ENCODE data around the gene FAM107B. TPM values are rescaled to one million over a fixed set of nuclear protein-coding genes. Genes with fewer than 3 reads are reported as not detected.

The FAM107B gene
- total and polyA plus RNA-seq, 11 donors: 1.9 to 27.6 (median 4.9) TPM

- H3K4me3 ChIP-seq: no peak overlapping the region
- H3K27ac ChIP-seq: no peak overlapping the region
- DNase-seq: peak in 1 of 5 donors; percentile 30
- H3K27me3 ChIP-seq: no peaks in the 10 kb centered on the region
- peaks cover 0 to 16% (median 0%) of the 10 kb centered on the region in 12 donors for H3K4me1 ChIP-seq
- TF ChIP-seq CTCF (IDR thresholded peaks at IDR 0.05): no peak
- no peak for TF ChIP-seq POLR2A (IDR thresholded peaks at IDR 0.05)
- WGBS, 4 donors: 0 to 54% (median 22%) methylated on average over 1 of the region's 1 CpG
- no peaks in the 10 kb centered on the region for H3K36me3 ChIP-seq
- H3K9me3 ChIP-seq: no peaks in the 10 kb centered on the region
- intact Hi-C loops (cut with DNase I): no loop called here
- ATAC-seq: peak in 1 of 4 donors; percentile 31
Measured at GRCh38 chr10:14700546-14700945, 74.2 kb downstream of the FAM107B start.

- Histone ChIP-seq H3K4me1 (peaks cover 0 to 16% (median 0%) of the 10 kb centered on the region in 12 donors), H3K27ac (no peak overlapping the region), H3K9me3 (no peaks in the 10 kb centered on the region), H3K27me3 (no peaks in the 10 kb centered on the region), H3K4me3 (no peak overlapping the region), H3K36me3 (no peaks in the 10 kb centered on the region)
- DNase-seq (no peak), ATAC-seq (no peak)
- TF ChIP-seq CTCF (IDR thresholded peaks at IDR 0.05) (no peak), POLR2A (IDR thresholded peaks at IDR 0.05) (no peak)
- intact Hi-C loops (cut with DNase I): no loop called here
- WGBS, 4 donors: 94 to 99% (median 97%) methylated on average over 4 of the region's 4 CpGs
Measured at GRCh38 chr10:14699482-14699881, 75.2 kb downstream of the FAM107B start.

GRCh38 chr10:14698829-14699170 lies 75.9 kb downstream of the FAM107B start:
- 51 to 73% (median 59%) methylated on average over 3 of the region's 3 CpGs for WGBS, 4 donors
- H3K4me3 ChIP-seq: no peak overlapping the region
- no peak overlapping the region for H3K27ac ChIP-seq
- no peak for TF ChIP-seq POLR2A (IDR thresholded peaks at IDR 0.05)
- no peak for TF ChIP-seq CTCF (IDR thresholded peaks at IDR 0.05)
- H3K9me3 ChIP-seq: no peaks in the 10 kb centered on the region
- no peaks in the 10 kb centered on the region for H3K27me3 ChIP-seq
- intact Hi-C loops (cut with DNase I): no loop called here
- H3K36me3 ChIP-seq: no peaks in the 10 kb centered on the region
- H3K4me1 ChIP-seq: peaks cover 0 to 16% (median 0%) of the 10 kb centered on the region in 12 donors
- ATAC-seq (no peak), DNase-seq (no peak)

GRCh38 chr10:14698111-14698828 lies 76.4 kb downstream of the FAM107B start:
- Histone ChIP-seq H3K4me1 (peaks cover 0 to 16% (median 0%) of the 10 kb centered on the region in 12 donors), H3K36me3 (no peaks in the 10 kb centered on the region), H3K4me3 (no peak overlapping the region), H3K27ac (no peak overlapping the region), H3K9me3 (no peaks in the 10 kb centered on the region), H3K27me3 (no peaks in the 10 kb centered on the region)
- DNase-seq (no peak), ATAC-seq (no peak)
- TF ChIP-seq POLR2A (IDR thresholded peaks at IDR 0.05) (no peak), CTCF (IDR thresholded peaks at IDR 0.05) (no peak)
- 70 to 76% (median 75%) methylated on average over 6 of the region's 6 CpGs for WGBS, 4 donors
- intact Hi-C loops (cut with DNase I): no loop called here

Measured in heart left ventricle (tissue), 16 donors.